ENCODE data around the gene CEACAM1. TPM values are rescaled to one million over a fixed set of nuclear protein-coding genes. Genes with fewer than 3 reads are reported as not detected.
"Not testable (repeated sequence)": the region's sequence is repeated elsewhere in the genome, so short reads cannot be mapped to it uniquely, and the experiment has no call there.

Gene CEACAM1
- total and polyA plus RNA-seq, 3 donors from 2014 or later, result 6.8 to 13.7 (median 12.7) TPM

DNA sequence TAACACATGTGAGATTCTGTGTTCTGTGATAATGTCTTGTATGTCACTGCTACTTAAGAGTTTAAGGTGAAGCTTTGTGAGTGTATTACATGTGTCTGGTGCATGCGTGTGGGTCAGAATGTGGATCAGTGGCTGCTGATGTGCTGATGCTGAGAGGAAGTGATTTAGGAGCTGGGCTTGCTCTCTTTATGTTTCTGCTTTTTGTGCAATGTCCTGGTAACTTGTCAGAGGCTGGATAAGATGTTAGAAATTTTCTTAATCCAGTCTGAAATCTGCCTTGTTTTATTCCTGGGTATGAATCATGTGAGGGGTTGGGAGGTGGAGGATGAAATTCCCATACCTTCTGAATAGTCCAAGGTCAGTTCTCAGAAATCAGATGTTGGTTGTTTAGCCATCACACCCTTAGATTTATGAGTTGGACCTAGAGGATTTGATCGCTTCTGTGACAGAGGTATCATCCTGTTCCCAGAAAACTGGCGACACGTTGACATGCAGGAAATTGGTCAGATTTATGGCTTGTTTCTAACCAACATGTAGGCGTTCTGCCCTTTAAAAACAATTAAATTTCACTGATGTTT lies 61.0 kb downstream of the CEACAM1 start:
- no peak for DNase-seq
- WGBS, 2 donors, result 50 to 55% methylated on average over 5 of the region's 5 CpGs

DNA sequence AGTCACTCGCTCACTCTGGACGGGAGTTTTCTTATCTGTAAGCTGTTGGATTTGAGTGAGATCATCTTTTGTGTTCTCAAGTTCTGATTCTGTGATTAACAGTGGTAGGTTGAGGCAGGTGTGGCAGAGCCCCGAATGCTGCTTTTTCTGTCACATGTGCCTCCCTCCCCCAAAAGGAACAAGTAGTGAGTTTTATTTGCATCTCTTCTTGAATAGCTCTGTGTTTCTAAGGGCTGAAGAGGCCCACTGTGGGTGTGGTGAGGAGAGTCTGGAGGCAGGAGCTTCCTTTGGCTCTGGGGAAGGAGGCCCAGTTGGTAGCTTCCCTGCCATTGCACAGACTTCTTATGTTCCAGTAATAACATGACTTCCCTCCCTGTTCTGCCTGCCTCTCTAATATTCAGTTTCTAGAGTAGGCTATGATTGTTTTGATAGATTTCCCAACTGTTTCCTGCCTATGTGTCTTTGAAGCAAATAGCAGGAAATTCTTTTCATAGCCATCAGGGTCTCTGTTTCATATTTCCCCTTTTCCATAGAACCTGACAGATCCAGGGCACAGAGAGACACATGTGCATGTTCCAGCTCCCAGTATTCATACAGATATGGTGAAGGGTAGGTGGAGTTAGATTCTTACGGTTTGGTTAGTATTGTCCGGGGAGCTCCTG lies 61.6 kb downstream of the CEACAM1 start:
- Histone ChIP-seq H3K27ac (peak overlapping the region; percentile 14 to 27), H3K4me3 (no peak overlapping the region), H3K27me3 (no peaks in the 10 kb centered on the region), H3K4me1 (peaks cover 21% of the 10 kb centered on the region), H3K9me3 (no peaks in the 10 kb centered on the region), H3K36me3 (ENCODE audit: low read depth, missing control alignments) (no peaks in the 10 kb centered on the region)
- no peak for DNase-seq
- intact Hi-C loops (cut with DNase I; ENCODE audit: low total_unique reads), result no loop called here
- TF ChIP-seq, protein P1, sequence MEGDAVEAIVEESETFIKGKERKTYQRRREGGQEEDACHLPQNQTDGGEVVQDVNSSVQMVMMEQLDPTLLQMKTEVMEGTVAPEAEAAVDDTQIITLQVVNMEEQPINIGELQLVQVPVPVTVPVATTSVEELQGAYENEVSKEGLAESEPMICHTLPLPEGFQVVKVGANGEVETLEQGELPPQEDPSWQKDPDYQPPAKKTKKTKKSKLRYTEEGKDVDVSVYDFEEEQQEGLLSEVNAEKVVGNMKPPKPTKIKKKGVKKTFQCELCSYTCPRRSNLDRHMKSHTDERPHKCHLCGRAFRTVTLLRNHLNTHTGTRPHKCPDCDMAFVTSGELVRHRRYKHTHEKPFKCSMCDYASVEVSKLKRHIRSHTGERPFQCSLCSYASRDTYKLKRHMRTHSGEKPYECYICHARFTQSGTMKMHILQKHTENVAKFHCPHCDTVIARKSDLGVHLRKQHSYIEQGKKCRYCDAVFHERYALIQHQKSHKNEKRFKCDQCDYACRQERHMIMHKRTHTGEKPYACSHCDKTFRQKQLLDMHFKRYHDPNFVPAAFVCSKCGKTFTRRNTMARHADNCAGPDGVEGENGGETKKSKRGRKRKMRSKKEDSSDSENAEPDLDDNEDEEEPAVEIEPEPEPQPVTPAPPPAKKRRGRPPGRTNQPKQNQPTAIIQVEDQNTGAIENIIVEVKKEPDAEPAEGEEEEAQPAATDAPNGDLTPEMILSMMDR (IDR thresholded peaks at IDR 0.05), result no peak
- no peak for TF ChIP-seq POLR2A (IDR thresholded peaks at IDR 0.05)
- WGBS, 2 donors, result 54 to 64% methylated on average over 5 of the region's 5 CpGs

More for the DNA sequence above, 61.0 kb downstream of the CEACAM1 start:
- H3K4me3 ChIP-seq, result no peak overlapping the region
- intact Hi-C loops (cut with DNase I; ENCODE audit: low total_unique reads), result no loop called here
- no peaks in the 10 kb centered on the region for H3K36me3 ChIP-seq (ENCODE audit: low read depth, missing control alignments)
- peaks cover 15% of the 10 kb centered on the region for H3K4me1 ChIP-seq
- no peaks in the 10 kb centered on the region for H3K9me3 ChIP-seq
- no peaks in the 10 kb centered on the region for H3K27me3 ChIP-seq
- no peak overlapping the region for H3K27ac ChIP-seq
- TF ChIP-seq, protein P1 (IDR thresholded peaks at IDR 0.05), result no peak
- no peak for TF ChIP-seq POLR2A (IDR thresholded peaks at IDR 0.05)

DNA sequence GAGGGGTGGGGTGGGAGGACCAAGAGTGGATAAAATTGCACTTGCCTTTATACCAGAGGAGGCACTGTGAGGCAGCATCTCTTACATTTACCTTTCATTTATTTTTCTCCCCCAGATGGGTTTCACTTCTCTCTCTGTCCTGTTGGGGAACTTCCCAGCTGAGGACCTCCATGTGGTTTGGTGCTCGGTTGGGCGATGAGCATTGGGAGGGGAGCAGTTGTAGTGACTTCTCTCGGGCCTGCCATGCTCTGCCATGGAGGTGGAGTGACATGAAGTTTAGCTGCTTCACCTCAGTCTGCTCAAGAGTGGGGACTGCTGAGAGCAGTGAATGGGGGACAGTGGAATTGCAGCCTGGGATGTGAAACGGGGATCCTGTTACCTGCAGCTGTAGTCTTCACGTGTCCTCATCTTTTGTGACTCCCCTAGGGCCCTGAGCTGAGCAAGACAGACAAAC lies 62.4 kb downstream of the CEACAM1 start:
- intact Hi-C loops (cut with DNase I; ENCODE audit: low total_unique reads), result no loop called here
- H3K4me1 ChIP-seq, result peaks cover 25% of the 10 kb centered on the region
- H3K27ac ChIP-seq, result peak overlapping the region; percentile 14 to 27
- no peaks in the 10 kb centered on the region for H3K36me3 ChIP-seq (ENCODE audit: low read depth, missing control alignments)
- 74 to 89% methylated on average over 5 of the region's 5 CpGs for WGBS, 2 donors
- H3K27me3 ChIP-seq, result no peaks in the 10 kb centered on the region
- H3K4me3 ChIP-seq, result no peak overlapping the region
- no peak for TF ChIP-seq POLR2A (IDR thresholded peaks at IDR 0.05)
- TF ChIP-seq, protein P1 (IDR thresholded peaks at IDR 0.05), result no peak
- DNase-seq, result no peak
- no peaks in the 10 kb centered on the region for H3K9me3 ChIP-seq

DNA sequence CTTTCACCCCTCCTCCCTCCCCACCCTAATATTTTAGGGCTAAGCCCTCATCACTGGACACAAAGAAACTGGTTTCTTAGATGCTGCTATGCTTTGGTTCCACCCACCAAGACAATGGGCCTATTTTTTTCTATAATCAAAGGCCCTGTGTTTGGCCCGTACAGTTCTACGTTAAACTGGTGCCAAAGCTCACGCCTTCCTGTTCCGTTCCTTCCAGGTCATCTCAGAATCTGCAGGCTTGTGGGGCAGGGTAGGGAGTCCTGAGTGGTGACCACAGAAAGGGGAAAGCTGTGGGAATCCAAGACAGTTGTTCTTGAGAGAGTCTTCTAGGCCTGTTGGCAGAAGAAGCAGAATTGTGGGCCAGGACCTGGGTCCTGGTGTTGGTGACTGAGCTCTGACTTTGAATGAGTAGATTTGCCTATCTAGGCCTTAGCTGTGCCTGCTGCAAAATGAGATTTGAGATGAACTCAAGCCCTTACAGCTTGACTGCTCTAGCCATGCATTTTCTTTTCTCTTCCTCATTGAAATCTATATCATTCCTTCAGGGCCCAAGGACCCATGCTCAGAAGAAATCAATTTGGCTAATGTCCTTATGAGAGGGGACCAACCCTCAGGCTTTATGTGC lies 66.5 kb downstream of the CEACAM1 start:
- no peak for TF ChIP-seq POLR2A (IDR thresholded peaks at IDR 0.05)
- TF ChIP-seq, protein P1 (IDR thresholded peaks at IDR 0.05), result no peak
- WGBS, 2 donors, result 57 to 79% methylated on average over 4 of the region's 4 CpGs
- peak; percentile 74 for DNase-seq
- peak overlapping the region; percentile 55 to 74 for H3K27ac ChIP-seq
- no peaks in the 10 kb centered on the region for H3K36me3 ChIP-seq (ENCODE audit: low read depth, missing control alignments)
- H3K9me3 ChIP-seq, result no peaks in the 10 kb centered on the region
- H3K27me3 ChIP-seq, result no peaks in the 10 kb centered on the region
- H3K4me1 ChIP-seq, result peaks cover 23% of the 10 kb centered on the region
- intact Hi-C loops (cut with DNase I; ENCODE audit: low total_unique reads), result no loop called here
- no peak overlapping the region for H3K4me3 ChIP-seq

DNA sequence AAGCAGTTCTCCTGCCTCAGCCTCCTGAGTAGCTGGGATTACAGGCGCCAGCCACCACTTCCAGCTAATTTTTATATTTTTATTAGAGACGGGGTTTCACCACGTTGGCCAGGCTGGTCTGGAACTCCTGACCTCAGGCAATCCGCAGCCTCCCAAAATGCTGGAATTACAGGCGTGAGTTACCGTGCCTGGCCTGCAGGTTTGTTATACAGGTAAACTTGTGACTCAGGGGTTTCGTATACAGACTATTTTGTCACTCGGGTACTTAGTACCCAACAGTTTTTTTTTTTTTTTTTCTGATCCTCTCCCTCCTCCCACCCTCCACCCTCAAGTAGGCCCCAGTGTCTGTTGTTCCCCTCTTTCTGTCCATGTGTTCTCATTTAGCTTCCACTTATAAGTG lies 67.0 kb downstream of the CEACAM1 start:
- H3K9me3 ChIP-seq; intact Hi-C loops (cut with DNase I; ENCODE audit: low total_unique reads); H3K36me3 ChIP-seq (ENCODE audit: low read depth, missing control alignments); H3K4me3 ChIP-seq; DNase-seq; H3K27me3 ChIP-seq: not testable (repeated sequence)
- H3K27ac ChIP-seq, result peak overlapping the region; percentile 55 to 74
- WGBS, 2 donors, result 83 to 87% methylated on average over 8 of the region's 8 CpGs
- peaks cover 17% of the 10 kb centered on the region for H3K4me1 ChIP-seq
